Dedifferentiated amniotic fluid mesenchymal stem cell (primary cell): ENCODE results near the gene SYT17.

ENCODE experiments used
- DNase-seq: peaks from one replicate; pipeline ENCODE4 v3.0.0-alpha.2; 2016; ENCODE audit errors: extremely low spot score

Gene SYT17

DNA sequence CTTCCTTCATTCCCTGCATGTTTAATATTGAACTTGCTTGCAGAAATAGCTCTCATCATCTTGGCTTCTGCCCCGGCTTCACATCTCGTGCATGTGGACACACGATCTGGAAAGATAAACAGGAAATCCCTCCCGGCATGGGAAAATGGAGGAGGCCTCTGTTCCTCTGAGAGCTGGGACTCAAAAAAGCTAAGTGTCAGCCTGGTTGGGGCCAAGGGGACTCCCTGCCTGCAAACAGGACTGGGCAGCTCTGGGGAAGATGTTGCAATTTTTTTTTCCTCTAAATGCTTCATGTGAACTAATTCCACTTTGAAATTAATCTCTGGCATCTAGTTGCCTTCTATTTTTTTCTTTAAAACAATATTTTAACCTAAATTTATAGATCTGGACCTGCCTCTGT, 29.4 kb upstream of the SYT17 start:
- DNase-seq: peak; percentile 62

DNA sequence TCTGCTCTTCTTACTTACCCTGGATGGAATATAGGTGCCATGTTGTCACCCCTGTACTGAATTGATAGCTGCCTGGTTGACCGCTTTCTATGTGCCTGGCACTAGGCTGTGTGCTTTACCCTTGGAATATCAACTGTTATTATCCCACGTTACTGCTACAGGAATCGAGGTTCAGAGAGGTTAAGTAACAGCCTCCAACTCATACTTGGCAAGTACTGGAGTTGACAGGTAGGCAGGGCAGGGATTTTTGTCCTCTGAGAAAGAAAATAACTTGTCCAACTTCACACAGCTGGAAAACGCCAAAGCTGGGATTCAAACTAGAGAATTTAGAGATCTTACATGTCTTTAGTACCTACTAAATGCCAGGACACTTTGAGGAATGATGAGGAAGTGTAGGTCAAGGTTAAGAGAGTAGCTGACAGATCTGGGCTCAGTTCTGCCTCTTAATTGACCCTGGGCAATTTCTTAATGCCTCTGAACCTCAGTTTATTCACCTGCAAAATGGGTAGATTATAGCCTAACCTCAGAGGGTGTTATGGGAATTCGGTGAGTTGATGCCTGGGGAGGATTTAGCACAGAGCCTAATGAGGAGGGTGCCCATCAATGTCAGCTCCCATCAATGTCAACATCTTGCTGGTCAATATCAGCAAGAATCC, 28.5 kb upstream of the SYT17 start:
- no peak for DNase-seq

DNA sequence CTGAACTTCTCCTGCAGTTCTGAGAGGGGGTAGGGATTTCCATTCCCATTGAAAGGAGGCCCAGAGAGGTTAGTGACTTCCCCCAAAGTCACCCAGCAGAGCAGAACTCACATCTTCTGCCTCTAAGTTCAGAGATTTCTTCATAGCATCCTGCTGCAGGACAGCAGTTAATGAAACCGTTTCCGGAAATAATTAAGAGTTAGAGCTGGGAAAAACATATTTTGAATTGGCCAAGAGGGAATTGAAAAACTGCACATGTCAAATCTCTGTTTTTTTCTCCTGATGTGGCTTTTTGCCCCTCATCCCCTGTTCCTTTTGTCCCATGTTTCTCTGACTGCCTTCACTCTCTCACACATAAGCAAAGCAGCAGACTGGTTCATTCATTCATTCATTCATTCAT, 27.6 kb upstream of the SYT17 start:
- no peak for DNase-seq

DNA sequence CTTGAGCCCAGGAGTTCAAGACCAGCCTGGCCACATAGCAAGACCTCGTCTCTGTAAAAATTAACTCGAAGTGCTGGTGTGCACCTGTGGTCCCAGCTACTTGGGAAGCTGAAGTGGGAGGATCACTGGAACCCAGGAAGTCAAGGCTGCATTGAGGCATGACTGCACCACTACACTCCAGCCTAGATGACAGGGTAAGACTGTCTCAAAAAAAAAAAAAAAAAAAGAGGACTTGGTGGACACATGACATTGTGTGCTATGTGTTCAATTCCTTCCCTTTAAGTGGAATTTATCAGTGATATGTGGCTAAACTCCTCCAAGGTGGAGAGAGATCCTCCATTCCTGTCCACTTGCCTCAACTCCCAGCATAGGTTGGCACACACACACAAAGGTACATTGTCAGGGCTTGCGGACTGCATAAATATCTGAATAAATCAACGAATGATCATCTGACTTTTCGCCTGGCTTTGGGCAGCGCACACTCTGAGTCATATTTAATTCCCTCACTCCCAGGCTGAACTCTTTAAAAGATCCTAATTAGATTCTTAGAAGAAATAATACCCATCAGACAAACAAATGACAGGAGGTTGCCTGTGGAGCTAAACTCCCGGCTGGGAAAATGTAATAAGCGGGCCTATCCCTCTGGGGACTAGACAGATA, 25.0 kb upstream of the SYT17 start:
- no peak for DNase-seq

DNA sequence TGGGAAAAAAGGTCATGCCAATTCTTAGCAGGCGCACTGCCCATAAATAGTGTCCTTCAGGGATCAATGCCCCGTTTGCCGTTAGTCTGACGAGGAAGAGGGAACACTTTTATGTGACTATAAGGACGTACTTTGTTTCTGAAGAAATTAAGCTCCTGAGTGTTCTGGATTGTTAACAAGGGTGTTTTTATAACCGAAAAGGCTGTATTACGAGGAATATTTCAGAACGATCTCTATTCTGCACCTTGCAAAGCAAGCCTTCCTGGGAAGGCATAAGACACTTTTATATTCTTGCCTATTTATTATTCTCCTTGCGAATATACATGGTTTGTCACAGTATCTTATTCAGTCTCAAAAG, 24.5 kb upstream of the SYT17 start:
- DNase-seq: no peak

DNA sequence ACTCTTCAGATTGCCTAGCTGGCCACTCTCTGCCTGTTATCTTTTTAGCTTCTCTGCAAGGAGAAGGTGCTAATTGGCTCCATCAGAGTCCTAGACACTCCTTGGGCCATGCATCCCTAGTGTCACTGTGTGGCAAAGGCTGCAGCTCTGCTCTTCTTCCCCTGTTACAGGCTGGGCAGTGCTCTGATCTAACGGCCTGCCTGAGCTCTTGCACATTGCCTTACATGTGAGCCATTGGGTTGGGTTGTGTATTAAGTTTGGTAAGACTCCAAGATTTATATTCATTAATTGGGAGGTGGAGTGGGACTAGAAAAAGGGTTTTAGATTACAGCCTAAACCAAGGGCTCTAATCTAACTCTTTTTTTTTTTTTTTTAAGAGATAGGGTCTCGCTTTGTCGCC, 23.0 kb upstream of the SYT17 start:
- no peak for DNase-seq

DNA sequence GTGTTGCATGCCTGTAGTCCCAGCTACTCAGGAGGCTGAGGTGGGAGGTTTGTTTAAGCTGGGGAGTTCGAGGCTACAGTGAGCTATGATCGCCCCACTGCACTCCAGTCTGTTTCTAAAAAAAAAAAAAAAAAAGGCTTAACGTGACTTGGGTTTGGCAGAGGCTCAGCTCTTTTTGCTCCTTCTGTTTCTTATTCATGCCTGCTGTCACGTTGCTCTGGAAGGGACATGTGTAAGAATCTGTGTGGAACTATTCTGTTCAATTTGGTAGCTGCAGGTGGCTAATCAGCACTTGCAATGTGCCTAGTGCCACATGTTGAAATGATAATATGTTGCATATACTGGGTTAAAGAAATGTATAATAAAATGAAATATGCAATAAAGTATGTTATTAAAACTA, 20.9 kb upstream of the SYT17 start:
- DNase-seq: no peak

DNA sequence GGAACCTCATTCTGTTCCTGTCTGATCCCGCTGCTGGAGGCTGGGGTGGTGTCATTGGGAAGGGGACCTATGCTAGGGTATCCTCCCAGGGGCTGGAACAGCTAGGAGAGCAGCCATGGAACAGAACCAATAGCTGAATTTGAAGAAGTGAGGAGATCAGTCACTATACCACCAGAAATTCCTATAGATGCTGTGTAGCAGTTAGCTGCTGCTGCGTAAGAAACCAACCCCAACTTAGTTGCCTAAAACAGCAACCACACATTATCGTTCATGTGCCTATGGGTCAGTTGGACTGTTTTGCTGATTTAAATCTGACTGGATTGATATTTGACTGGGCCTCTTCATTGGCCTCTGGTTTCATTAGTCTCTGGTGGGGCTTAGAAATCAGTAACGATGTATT, 20.4 kb upstream of the SYT17 start:
- DNase-seq: no peak

DNA sequence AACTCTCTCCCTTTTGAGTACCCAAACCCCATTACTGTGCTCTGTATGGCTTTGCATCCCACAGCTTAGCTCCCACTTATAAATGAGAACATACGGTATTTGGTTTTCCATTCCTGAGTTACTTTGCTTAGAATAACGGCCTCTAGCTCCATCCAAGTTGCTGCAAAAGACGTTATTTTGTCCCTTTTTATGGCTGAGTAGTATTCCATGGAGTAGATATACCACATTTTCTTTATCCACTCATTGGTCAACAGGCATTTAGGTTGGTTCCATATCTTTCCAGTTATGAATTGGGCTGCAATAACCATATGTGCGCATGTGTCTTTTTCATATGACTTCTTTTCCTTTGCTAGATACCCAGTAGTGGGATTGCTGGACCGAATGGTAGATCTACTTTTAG, 19.9 kb upstream of the SYT17 start:
- no peak for DNase-seq

DNA sequence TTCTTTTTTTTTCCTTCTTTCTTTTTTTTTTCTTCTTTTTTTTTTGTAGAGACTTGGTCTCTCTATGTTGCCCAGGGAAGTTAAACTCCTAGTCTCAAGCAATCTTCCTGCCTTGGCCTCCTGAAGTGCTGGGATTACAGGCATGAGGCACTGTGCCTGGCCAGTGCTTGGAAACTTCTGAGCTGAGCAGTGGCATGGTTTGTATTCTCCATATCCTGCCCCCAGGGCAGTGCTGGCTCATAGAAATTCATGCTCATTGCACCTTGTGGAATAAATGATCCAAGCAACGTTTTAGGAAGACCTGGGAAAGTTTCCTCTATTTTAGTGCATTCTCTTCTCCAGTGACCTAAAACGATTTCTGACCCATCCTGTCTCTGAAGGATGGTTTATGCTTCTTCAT, 16.7 kb upstream of the SYT17 start:
- no peak for DNase-seq

DNA sequence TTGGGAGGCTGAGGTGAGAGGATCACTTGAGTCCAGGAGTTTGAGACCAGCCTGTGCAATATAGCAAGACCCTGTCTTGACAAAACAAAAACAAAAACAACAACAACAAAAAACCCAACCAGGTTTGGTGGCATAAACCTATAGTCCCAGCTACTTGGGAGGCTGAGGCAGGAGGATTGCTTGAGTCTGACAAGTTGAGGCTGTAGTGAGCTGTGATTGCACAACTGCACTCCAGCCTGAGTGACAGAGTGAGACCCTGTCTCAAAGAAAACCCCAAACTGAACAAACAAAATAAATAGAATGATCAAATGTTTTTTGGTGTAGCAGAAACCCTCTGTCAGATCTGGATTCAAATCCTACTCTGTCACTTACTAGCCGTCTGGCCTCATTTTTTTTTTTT, 16.0 kb upstream of the SYT17 start:
- no peak for DNase-seq

DNA sequence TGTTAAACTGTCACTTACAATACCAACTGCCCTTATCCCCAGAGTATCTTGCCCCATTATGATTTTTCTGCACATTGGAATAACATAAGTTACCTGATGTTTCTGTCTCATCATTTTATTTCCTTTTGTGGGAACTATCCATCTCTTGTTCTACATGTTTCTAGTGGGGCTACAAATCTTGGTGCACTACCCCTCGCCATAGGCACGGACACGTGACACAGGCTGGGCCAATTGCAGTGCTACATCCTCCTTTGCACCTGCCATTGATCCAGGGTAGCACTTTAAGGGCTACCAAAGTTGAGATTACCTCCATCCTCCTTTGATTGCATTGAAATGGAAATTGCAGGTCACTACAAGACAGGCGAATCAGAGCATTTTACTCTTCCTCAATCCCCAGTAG, 14.2 kb upstream of the SYT17 start:
- DNase-seq: no peak

DNA sequence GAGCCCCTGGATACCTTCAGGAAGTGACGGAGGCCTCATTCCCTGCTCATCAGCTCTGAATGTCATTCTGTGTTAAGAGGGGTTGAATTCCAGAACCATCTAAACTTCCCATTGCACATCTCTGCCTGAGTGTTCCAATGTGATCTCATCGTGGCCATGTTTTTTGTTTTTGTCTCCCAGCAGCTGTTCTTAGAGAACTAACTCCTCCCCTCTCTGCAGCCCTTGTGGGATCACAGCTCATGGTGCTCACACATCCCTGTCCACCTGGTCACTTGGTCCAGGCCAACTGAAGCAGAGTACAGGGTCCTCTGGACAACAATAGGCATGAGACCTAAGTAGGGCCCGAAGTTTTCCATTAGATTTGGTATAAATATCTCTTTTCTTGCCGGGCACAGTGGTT, 6.0 kb upstream of the SYT17 start:
- DNase-seq: no peak

DNA sequence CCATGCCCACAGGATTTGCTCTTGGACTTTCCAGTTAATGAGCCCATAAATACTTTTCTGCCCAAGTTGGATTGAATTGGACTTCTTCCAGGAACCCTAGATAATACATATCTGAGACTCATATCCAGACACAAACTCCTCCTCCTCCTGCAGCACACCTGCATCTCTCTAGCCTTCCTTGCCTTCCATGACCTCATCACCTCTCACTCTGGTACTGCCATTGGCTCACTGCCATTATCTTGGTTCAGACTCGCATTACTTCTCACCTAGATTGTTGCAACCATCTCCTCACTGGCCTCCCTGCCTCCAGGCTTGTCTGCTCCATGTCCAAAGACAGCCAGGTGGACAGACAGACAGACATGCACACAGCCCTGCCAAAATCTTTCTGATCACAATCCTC, 4.8 kb upstream of the SYT17 start:
- no peak for DNase-seq

DNA sequence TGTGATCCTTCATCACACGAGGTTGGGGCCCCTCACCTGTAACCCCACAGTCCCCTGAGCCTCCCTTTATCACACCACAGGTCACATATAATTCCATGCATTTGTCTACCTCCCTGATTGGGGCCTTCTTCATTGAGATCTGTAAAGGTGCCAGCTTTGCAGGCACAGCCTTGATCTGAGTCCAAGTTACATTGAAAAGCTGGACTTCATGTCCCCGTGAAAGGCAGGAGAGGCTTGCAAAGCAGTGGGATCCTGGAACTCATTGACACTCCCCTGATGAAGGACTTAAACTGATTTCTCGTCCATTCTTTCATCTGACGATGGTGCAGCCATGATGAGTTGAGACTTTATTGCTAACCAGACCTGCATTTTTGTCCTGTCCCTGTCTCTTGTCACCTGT, 3.8 kb upstream of the SYT17 start:
- no peak for DNase-seq

DNA sequence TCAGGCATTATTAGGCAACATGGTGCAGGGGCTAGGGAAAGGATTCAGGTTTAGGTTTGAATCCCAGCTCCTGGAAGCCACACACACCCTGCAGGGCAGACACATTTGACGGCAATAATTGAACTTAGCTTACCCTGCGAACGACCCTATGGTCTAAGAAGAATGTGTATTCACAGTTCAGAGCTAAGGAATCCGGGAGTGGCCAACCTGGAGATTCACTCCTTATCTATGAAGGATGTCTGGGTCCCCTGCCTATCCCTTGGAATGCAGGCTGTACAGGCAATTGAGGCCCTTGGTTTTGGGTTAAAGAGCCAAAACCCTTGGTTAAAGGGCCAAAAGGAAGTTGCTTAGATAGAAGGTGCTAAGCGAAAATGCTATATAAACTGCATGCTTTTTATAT, 2.9 kb upstream of the SYT17 start:
- DNase-seq: no peak

DNA sequence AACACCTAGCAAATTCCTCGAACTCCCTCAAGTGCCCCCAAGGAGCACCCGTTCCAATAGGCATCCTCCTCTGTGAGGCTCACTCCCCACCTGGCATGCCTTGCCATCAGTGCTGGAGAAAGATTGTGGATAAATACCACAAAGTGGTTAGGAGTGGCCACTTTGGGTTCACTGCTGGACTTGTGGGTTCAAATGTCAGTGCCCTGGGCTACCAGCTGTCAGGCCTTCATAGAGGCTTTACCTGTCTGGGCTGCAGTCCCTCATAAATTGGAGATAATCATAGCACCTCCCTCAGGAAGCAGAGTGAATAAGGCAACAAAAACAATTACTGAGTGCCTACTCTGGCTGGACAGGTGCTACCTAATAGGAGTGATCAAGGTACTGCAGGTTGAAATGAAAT, 1.5 kb upstream of the SYT17 start:
- no peak for DNase-seq

DNA sequence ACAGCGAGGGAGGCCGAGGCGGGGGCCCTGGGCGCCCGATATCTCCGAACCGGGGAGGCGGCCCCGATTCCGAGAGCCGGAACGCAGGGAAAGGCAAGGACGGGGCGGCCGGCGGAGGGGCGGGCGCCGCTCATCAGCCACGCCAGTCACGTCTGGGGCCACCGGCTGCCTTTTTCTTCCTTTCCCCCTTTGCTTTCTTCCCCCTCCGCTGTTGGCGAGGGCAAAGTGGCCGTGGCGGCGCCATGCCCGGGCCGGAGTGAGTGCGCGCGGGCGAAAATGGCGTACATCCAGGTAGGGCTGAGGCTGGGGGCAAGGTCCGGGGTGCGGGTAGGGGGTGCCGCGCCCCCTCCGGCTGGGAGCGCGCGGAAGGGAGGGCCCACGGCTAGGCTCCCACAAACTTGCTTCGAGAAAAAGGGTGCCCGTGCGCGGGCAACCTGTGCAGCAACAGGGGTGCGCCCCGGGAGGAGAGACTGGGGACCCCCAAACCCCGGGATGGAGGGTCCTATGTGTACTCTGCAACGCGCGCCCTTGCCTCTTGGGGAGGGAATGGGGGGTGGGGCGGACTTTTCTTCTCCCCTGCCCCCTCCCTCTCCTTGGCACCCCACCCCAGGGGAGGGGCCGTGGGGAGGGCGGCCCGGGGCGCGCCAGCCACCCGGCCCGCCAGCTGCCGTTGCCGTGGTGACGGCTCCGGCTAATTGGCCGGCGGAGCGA, 486 bp downstream of the SYT17 start:
- DNase-seq: no peak

DNA sequence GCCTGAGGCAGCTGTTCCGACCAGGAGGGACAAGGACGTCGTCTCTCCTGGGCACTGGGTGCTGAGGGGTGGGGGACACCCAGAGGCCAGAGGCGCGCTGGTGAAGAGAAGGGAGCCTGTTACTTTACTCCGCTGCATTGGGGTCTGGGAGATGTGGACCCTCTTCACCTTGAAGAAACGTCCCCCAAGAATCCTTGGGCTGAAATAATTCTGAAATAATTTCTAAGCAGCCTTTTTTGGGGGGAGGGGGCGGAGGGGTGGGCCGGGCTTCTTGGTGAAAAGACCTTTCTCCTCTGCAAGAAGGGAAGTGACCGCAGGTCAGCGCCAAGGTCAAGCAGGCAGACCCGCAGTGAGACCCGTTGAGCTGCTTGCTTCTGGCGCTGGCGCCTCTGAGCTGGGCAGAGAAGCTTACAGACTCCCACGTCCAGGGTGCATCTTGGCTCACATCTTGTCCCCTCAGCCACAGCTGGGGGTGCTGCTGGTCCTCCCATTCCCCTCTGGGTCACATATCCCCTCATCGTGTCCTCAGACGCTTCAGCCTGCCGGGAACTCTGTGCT, 1.1 kb downstream of the SYT17 start:
- DNase-seq: no peak

DNA sequence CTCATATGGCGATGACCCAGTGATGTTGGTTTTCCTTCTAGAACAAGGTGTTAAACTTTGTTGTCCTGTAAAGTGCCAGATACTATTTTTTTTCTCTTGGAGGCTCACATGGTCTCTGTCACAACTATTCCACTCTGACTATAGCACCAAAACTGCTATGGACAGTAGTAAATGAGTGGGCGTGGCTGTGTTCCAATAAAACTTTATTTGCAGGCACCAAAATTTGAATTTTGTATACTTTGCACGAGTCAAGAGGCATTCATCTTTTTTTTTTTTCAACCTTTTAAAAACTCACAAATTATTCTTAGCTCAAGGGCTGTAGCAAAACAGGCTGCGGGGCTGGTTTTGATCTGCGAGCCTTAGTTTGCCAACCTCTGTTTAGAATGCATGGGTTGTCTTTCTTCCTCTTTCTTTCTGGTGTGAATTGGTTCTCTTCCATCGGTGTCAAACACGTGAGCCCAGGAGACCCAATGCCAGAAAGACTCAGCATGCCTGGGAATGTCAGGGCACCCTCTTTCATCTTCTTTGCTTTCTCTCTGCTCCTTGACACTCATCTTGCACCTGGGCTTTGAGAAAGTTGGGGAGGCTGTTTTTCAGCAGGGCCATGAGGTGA, 2.1 kb downstream of the SYT17 start:
- no peak for DNase-seq

DNA sequence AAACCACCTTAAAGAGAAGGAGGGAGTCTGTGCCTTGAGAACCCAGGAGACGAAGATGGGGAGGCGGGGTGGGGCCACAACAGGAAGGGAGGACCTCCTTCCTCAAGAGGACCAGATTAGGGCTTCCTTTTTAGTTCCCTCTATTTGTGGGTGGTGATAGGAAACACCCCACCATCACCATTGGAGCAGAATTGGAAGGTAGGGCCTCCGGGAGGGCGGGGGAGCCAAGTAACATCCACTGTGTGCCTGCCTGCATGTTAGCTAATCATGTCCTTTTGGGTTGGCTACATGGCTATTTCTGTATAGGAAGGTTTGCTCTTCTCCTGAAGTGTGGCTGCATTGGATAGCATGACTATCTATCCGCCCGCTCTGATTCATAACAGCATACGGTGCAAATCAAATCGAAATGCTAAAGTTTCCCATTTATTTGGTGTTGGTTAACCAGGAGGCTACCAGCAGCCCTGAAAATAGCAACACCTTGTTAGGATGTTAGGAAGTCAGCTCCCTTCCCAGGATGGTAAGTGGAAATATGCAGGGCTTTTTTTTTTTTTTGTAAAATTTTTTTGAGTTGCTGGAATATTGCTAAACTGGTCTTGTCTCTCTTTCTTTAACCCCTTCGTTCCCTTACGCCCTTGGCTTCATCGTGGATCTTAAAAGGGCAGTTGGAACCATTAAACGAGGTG, 4.2 kb downstream of the SYT17 start:
- DNase-seq: no peak

DNA sequence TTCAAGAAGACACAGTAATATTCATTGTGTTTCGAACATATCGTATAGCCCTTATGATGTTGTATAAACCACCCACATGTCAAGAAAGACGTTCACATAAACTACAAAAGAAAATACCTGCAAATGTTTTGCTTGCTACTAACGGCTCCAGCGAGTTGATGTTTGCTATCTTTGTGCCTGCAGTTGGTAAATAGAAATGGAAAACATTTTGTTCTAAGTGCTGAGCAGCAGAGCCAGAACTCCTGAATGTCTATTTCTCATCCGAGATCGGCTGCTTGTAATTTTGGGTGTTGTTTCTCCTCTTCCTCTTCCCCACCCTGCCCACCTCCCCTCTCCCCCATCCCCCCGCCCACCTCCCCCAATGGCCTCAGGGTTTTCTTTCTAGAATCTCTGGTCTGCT, 5.0 kb downstream of the SYT17 start:
- DNase-seq: no peak
